H9 (cell line): Measurements from ENCODE around the gene OSBP2. TPM values are rescaled to one million over a fixed set of nuclear protein-coding genes. Genes with fewer than 3 reads are reported as not detected.

Experiments used
- DNase-seq: peaks from one replicate; pipeline ENCODE4 v3.0.0-alpha.2; 2017
- H2AFZ ChIP-seq: one replicate; pipeline ENCODE4 v1.6.1; 2013; ENCODE audit warnings: mild to moderate bottlenecking, low read length, control low read depth, moderate library complexity
- H2AK5ac ChIP-seq: 2 replicates; pipeline ENCODE4 v1.6.1; 2013; ENCODE audit warnings: low read length, control low read depth, mixed read lengths; ENCODE audit not compliant: insufficient read length
- H2BK120ac ChIP-seq: one replicate; pipeline ENCODE4 v1.6.1; 2013; ENCODE audit warnings: low read depth, mild to moderate bottlenecking, low read length, control low read depth, inconsistent platforms; ENCODE audit not compliant: poor library complexity, severe bottlenecking
- H2BK12ac ChIP-seq: 2 replicates; pipeline ENCODE4 v1.6.1; 2013; ENCODE audit warnings: low read length, control low read depth, mixed read lengths, low read depth; ENCODE audit not compliant: insufficient read length
- H2BK15ac ChIP-seq: 2 replicates; pipeline ENCODE4 v1.6.1; 2013; ENCODE audit warnings: low read depth, low read length, control low read depth
- H2BK20ac ChIP-seq: one replicate; pipeline ENCODE4 v1.6.1; 2013; ENCODE audit warnings: low read depth, mild to moderate bottlenecking, low read length, control low read depth, inconsistent platforms; ENCODE audit not compliant: poor library complexity, severe bottlenecking
- H2BK5ac ChIP-seq: 2 replicates; pipeline ENCODE4 v1.6.1; 2013; ENCODE audit warnings: low read length, control low read depth, mixed read lengths; ENCODE audit not compliant: insufficient read length
- H3K14ac ChIP-seq: 2 replicates; pipeline ENCODE4 v1.6.1; 2013; ENCODE audit warnings: low read length, control low read depth; ENCODE audit not compliant: insufficient read depth
- H3K18ac ChIP-seq: 2 replicates; pipeline ENCODE4 v1.6.1; 2013; ENCODE audit warnings: low read depth, mild to moderate bottlenecking, mixed read lengths, low read length, control low read depth; ENCODE audit not compliant: insufficient read length
- H3K23ac ChIP-seq: 2 replicates; pipeline ENCODE4 v1.6.1; 2013; ENCODE audit warnings: low read length, control low read depth, mixed read lengths, low read depth; ENCODE audit not compliant: insufficient read length
- H3K23me2 ChIP-seq: 2 replicates; pipeline ENCODE4 v1.6.1; 2013; ENCODE audit warnings: low read depth, mild to moderate bottlenecking, mixed read lengths, low read length, control low read depth; ENCODE audit not compliant: insufficient read length, poor library complexity, severe bottlenecking
- H3K27ac ChIP-seq: 2 replicates; pipeline ENCODE4 v1.5.1; 2013; ENCODE audit warnings: low read length, control low read depth, mixed read lengths, low read depth; ENCODE audit not compliant: insufficient read length
- H3K27me3 ChIP-seq: 2 replicates; pipeline ENCODE4 v1.6.1; 2013; ENCODE audit warnings: low read length, control low read depth, inconsistent platforms; ENCODE audit not compliant: insufficient read depth
- H3K4ac ChIP-seq: 2 replicates; pipeline ENCODE4 v1.6.1; 2013; ENCODE audit warnings: low read depth, mild to moderate bottlenecking, control low read depth, inconsistent platforms, low read length, moderate library complexity
- H3K4me1 ChIP-seq: 2 replicates; pipeline ENCODE4 v1.6.1; 2013; ENCODE audit warnings: low read length, control low read depth, inconsistent platforms; ENCODE audit not compliant: insufficient read depth
- H3K4me2 ChIP-seq: 2 replicates; pipeline ENCODE4 v1.6.1; 2013; ENCODE audit warnings: low read length, control low read depth, mixed read lengths; ENCODE audit not compliant: insufficient read length, insufficient read depth
- H3K56ac ChIP-seq: 2 replicates; pipeline ENCODE4 v1.6.1; 2013; ENCODE audit warnings: low read depth, mild to moderate bottlenecking, mixed read lengths, low read length, control low read depth; ENCODE audit not compliant: insufficient read length
- H3K79me1 ChIP-seq: 2 replicates; pipeline ENCODE4 v1.6.1; 2013; ENCODE audit warnings: low read depth, mild to moderate bottlenecking, moderate library complexity, low read length, control low read depth, inconsistent platforms; ENCODE audit not compliant: insufficient read depth, poor library complexity, severe bottlenecking
- H3K79me2 ChIP-seq: 2 replicates; pipeline ENCODE4 v1.6.1; 2013; ENCODE audit warnings: low read length, control low read depth, inconsistent platforms; ENCODE audit not compliant: insufficient read depth
- H3K9ac ChIP-seq: 2 replicates; pipeline ENCODE4 v1.6.1; 2013; ENCODE audit warnings: low read length, control low read depth, mixed read lengths; ENCODE audit not compliant: insufficient read length; ENCODE audit errors: extremely low read depth
- H3K9me3 ChIP-seq: one replicate; pipeline ENCODE4 v1.6.1; 2013; ENCODE audit warnings: low read depth, low read length, inconsistent platforms; ENCODE audit not compliant: control insufficient read depth
- H3T11ph ChIP-seq: one replicate; pipeline ENCODE4 v1.6.1; 2013; ENCODE audit warnings: mild to moderate bottlenecking, low read length, control low read depth, inconsistent platforms
- H4K20me1 ChIP-seq: one replicate; pipeline ENCODE4 v1.6.1; 2013; ENCODE audit not compliant: control insufficient read depth, insufficient read length, insufficient read depth
- H4K5ac ChIP-seq: 2 replicates; pipeline ENCODE4 v1.6.1; 2013; ENCODE audit warnings: low read depth, mild to moderate bottlenecking, mixed read lengths, low read length, control low read depth; ENCODE audit not compliant: insufficient read length
- H4K8ac ChIP-seq: replicated peaks from 2 replicates; pipeline ENCODE4 v1.6.1; 2013; ENCODE audit warnings: low read length, control low read depth, mixed read lengths, low read depth; ENCODE audit not compliant: insufficient read length
- H4K91ac ChIP-seq: 2 replicates; pipeline ENCODE4 v1.6.1; 2013; ENCODE audit warnings: low read depth, mild to moderate bottlenecking, moderate library complexity, mixed read lengths, low read length, control low read depth; ENCODE audit not compliant: insufficient read length
- H3K27ac Mint-ChIP-seq, 3 experiments: 2 replicates in 2 of 3; 3 replicates in 1 of 3; pipeline ENCODE4 v1.8.0; 2020 to 2021; ENCODE audit warnings: mixed read lengths in 3 of 3, mild to moderate bottlenecking in 1 of 3, moderate library complexity in 1 of 3
- H3K27me3 Mint-ChIP-seq: 2 replicates; pipeline ENCODE4 v1.8.0; 2021; ENCODE audit warnings: low read depth, mild to moderate bottlenecking, moderate library complexity, mixed read lengths
- H3K36me3 Mint-ChIP-seq, 3 experiments: 2 replicates in 2 of 3; 3 replicates in 1 of 3; pipeline ENCODE4 v1.8.0; 2020 to 2021; ENCODE audit warnings: low read depth in 3 of 3, mixed read lengths in 3 of 3; ENCODE audit not compliant: insufficient read depth in 1 of 3
- H3K4me1 Mint-ChIP-seq, 2 experiments: 2 replicates each; pipeline ENCODE4 v1.8.0; 2020; ENCODE audit warnings: mixed read lengths in 2 of 2
- H3K4me3 Mint-ChIP-seq, 2 experiments: 2 replicates in 1 of 2; 3 replicates in 1 of 2; pipeline ENCODE4 v1.8.0; 2020 to 2021; ENCODE audit warnings: mild to moderate bottlenecking in 2 of 2, mixed read lengths in 2 of 2, moderate library complexity in 1 of 2
- H3K9me3 Mint-ChIP-seq, 2 experiments: 2 replicates in 1 of 2; 3 replicates in 1 of 2; pipeline ENCODE4 v1.8.0; 2020; ENCODE audit warnings: mild to moderate bottlenecking in 2 of 2, mixed read lengths in 2 of 2, moderate library complexity in 1 of 2
- WGBS: extraction: QIAGEN DNeasy Blood & Tissue Kit; methylation state at CpG from one replicate; pipeline ENCODE4 v1.1.7; 2013; ENCODE audit warnings: missing lambda C conversion rate, low lambda C conversion rate, mixed read lengths; ENCODE audit not compliant: insufficient read length; ENCODE audit errors: extremely low coverage; 5-methylcytosine and 5-hydroxymethylcytosine counted together
- total RNA-seq: library from RNA; stranded (reverse); gene quantifications from 2 replicates; pipeline ENCODE4 v1.2.1, GENCODE V29; 2021
- TF ChIP-seq, protein P1 (sequence below): fragments of 200-600 bp; sonication (generic); conservative IDR thresholded peaks from 3 replicates; pipeline ENCODE4 v1.8.0; 2021; ENCODE audit warnings: antibody characterized with exemption, mild to moderate bottlenecking

The OSBP2 gene
- total RNA-seq, 1 experiment from 2014 or later, result 3.4 TPM

DNA sequence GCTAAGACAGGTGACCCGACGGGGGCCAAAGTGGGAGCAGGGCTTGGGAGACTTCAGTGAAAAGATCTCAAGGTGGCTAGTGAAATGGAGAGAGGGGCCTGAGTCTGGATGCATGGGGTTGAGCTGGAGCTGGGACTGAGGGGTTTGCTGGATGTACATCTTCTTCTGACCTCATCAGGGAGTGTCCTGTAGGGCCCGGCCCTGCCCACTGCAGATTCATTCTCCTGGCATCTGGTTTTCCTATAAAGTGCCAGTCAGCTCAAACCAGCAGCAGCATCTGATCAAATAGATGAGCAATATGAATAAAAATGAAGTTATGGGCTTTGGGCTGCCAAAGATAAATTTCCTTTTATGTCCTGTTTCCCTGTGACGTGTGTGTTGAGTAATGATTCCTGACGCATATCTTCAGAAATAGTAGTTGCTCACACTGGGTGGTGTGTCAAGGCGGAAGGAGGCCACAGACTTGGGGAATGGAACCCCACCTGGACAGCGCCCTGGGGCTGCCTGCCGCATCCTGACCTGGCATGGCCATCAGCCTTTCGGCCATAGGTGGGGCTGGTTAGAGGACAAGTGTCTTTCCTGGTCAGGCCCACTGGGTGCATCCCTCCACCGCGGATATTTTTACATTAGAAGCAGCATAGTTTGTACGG, 135.4 kb downstream of the OSBP2 start:
- H3K4me2 ChIP-seq, result no peak overlapping the region

More for the DNA sequence above, 135.4 kb downstream of the OSBP2 start:
- no peak for DNase-seq
- no peaks in the 10 kb centered on the region for H3K36me3 Mint-ChIP-seq
- no peak overlapping the region for H3K4ac ChIP-seq
- no peak overlapping the region for H3K18ac ChIP-seq
- no peak overlapping the region for H2BK20ac ChIP-seq
- H3K56ac ChIP-seq, result no peak overlapping the region
- H3K27me3 Mint-ChIP-seq, result peaks cover 2% of the 10 kb centered on the region; the same call in 1 of the 2 replicates
- H2BK15ac ChIP-seq, result no peak overlapping the region
- no peaks in the 10 kb centered on the region for H4K20me1 ChIP-seq
- H3K27ac ChIP-seq, result no peak overlapping the region
- H3K9ac ChIP-seq, result no peak overlapping the region
- H3K79me1 ChIP-seq, result no peaks in the 10 kb centered on the region
- H3K4me1 Mint-ChIP-seq, result peaks cover 17 to 22% of the 10 kb centered on the region in 2 experiments
- H3K23ac ChIP-seq, result no peak overlapping the region
- no CpG with 5 or more reads among the region's 12 CpGs for WGBS
- no peak overlapping the region for H4K5ac ChIP-seq
- H3K27ac Mint-ChIP-seq, result no peak overlapping the region
- no peak overlapping the region for H3T11ph ChIP-seq
- H3K14ac ChIP-seq, result peak overlapping the region; percentile 21; the same call in 1 of the 2 replicates
- no peaks in the 10 kb centered on the region for H3K23me2 ChIP-seq
- H4K8ac ChIP-seq, result no peak overlapping the region
- no peak overlapping the region for H2BK12ac ChIP-seq
- TF ChIP-seq, protein P1, sequence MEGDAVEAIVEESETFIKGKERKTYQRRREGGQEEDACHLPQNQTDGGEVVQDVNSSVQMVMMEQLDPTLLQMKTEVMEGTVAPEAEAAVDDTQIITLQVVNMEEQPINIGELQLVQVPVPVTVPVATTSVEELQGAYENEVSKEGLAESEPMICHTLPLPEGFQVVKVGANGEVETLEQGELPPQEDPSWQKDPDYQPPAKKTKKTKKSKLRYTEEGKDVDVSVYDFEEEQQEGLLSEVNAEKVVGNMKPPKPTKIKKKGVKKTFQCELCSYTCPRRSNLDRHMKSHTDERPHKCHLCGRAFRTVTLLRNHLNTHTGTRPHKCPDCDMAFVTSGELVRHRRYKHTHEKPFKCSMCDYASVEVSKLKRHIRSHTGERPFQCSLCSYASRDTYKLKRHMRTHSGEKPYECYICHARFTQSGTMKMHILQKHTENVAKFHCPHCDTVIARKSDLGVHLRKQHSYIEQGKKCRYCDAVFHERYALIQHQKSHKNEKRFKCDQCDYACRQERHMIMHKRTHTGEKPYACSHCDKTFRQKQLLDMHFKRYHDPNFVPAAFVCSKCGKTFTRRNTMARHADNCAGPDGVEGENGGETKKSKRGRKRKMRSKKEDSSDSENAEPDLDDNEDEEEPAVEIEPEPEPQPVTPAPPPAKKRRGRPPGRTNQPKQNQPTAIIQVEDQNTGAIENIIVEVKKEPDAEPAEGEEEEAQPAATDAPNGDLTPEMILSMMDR, result no peak
- H3K79me2 ChIP-seq, result no peaks in the 10 kb centered on the region
- no peaks in the 10 kb centered on the region for H3K9me3 ChIP-seq
- no peak overlapping the region for H2BK5ac ChIP-seq
- H3K4me3 Mint-ChIP-seq, result no peak overlapping the region
- no peaks in the 10 kb centered on the region for H3K27me3 ChIP-seq
- no peak overlapping the region for H2AK5ac ChIP-seq
- no peak overlapping the region for H2BK120ac ChIP-seq
- H3K9me3 Mint-ChIP-seq, result no peaks in the 10 kb centered on the region
- no peak overlapping the region for H2AFZ ChIP-seq
- no peaks in the 10 kb centered on the region; the same call in 1 of the 2 replicates for H3K4me1 ChIP-seq
- H4K91ac ChIP-seq, result no peak overlapping the region
